Adrenal gland (tissue), 5 donors: ENCODE results near the gene NLRP6.

Source experiments
- CTCF ChIP-seq, 6 experiments: fragments of 450-650 bp in 4 of 6; fragments of 200-600 bp in 2 of 6; sonication (generic) in 1 of 6; IDR thresholded peaks; 1 replicate in 5 of 6; 2 replicates in 1 of 6; pipeline versions ENCODE4 v1.5.1 to v1.8.0; 2016 to 2021; ENCODE audit warnings: antibody characterized with exemption in 6 of 6, mild to moderate bottlenecking in 2 of 6, moderate library complexity in 1 of 6
- POLR2A ChIP-seq, 2 donors: fragments of 450-650 bp; IDR thresholded peaks; one replicate each; pipeline ENCODE4 v1.6.1; 2017; ENCODE audit warnings: antibody characterized with exemption in 2 of 2, mild to moderate bottlenecking in 2 of 2, moderate library complexity in 1 of 2
- donor health status: DM: no; HTN: no; CAD: no.

- TF ChIP-seq CTCF (IDR thresholded peaks at IDR 0.05): no peak
- no peak for TF ChIP-seq POLR2A (IDR thresholded peaks at IDR 0.05)
Observed at GRCh38 chr11:241634-242033, 36.6 kb upstream of the NLRP6 start.
